Measurements from ENCODE around the gene RNFT2. TPM values are rescaled to one million over a fixed set of nuclear protein-coding genes. Genes with fewer than 3 reads are reported as not detected.
"Not testable (repeated sequence)": the region's sequence is repeated elsewhere in the genome, so short reads cannot be mapped to it uniquely, and the experiment has no call there.

RNFT2 gene
- total RNA-seq, 2 experiments from 2014 or later, result 10.7 to 11.6 TPM

DNA sequence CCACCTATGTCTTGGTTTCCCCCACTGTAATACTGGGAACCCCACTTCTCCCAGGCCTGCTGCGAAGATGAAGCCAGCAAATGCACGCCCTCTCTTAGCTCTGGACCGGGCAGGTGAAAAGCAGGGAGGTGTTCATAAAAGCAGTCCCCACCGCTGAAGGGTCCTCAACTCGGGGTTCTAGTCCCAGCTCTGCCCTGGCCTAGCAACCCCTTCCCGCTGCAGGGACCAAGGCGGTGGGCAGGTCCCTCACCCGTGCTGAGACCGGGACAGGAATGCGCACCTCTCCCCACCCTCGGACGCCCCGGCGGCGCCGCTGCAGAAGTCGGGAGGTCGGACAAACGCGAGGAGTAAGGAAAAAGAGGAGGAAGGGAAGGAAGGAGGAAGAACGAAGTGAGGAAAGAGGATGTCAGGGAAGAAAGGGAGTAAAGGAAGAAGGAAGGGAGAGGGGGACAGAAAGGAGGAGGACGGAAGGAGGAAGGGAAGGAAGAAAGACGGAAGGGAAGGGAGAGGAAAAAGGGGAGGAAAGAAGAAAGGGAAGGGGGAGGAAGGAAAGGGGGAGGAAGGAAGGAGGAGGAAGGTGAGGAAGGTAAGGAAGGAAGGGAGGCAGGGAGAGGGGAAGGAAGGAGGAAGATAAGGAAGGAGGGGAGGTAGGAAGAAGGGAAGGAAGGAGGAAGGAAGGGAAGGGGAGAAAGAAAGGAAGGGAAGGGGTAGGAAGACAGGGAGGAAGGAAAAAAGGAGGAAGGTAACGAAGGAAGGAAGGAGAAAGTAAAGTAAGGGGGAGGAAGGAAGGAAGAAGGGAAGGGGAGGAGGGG lies 947 bp upstream of the RNFT2 start:
- Mint-ChIP-seq H3K9me3 (no peaks in the 10 kb centered on the region), H3K27ac (peak overlapping the region; percentile 80), H3K4me3 (peak overlapping the region; percentile 91), H3K36me3 (ENCODE audit: low read depth) (peaks cover 18% of the 10 kb centered on the region), H3K4me1 (ENCODE audit: low read depth) (peaks cover 27% of the 10 kb centered on the region), H3K27me3 (no peaks in the 10 kb centered on the region)
- ATAC-seq, result no peak
- POLR2A ChIA-PET, result no interaction called here
- CTCF ChIA-PET, result no interaction called here
- no peak for TF ChIP-seq CTCF (IDR thresholded peaks at IDR 0.05)
- intact Hi-C loops (cut with micrococcal nuclease), result loop anchor here (5.0 to 10.0 kb wide), 3 partner anchors 80 to 398 kb away; no protein-coding TSS in a partner anchor
- no peak for DNase-seq

- no peak for DNase-seq
- intact Hi-C loops (cut with micrococcal nuclease), result loop anchor here (5.0 to 10.0 kb wide), 3 partner anchors 78 to 395 kb away; no protein-coding TSS in a partner anchor
- H3K9me3 Mint-ChIP-seq, result no peaks in the 10 kb centered on the region
- H3K36me3 Mint-ChIP-seq (ENCODE audit: low read depth), result peaks cover 11% of the 10 kb centered on the region
- no peak overlapping the region for H3K4me3 Mint-ChIP-seq
- H3K27me3 Mint-ChIP-seq, result no peaks in the 10 kb centered on the region
- POLR2A ChIA-PET, result interaction anchor here (0.6 kb wide), 1 partner anchor 253 kb away, joined by 4 read pairs; no protein-coding TSS in a partner anchor
- no peak for TF ChIP-seq CTCF (IDR thresholded peaks at IDR 0.05)
- ATAC-seq, result no peak
- CTCF ChIA-PET, result no interaction called here
- peaks cover 20% of the 10 kb centered on the region for H3K4me1 Mint-ChIP-seq (ENCODE audit: low read depth)
- H3K27ac Mint-ChIP-seq, result no peak overlapping the region
Measured at GRCh38 chr12:116739381-116739887, 1.3 kb downstream of the RNFT2 start.

- H3K27me3 Mint-ChIP-seq; intact Hi-C loops (cut with micrococcal nuclease); H3K4me3 Mint-ChIP-seq; H3K4me1 Mint-ChIP-seq (ENCODE audit: low read depth); DNase-seq; CTCF ChIA-PET; H3K36me3 Mint-ChIP-seq (ENCODE audit: low read depth); POLR2A ChIA-PET; ATAC-seq; H3K9me3 Mint-ChIP-seq; H3K27ac Mint-ChIP-seq: not testable (repeated sequence)
Measured at GRCh38 chr12:116742787-116743186, 4.7 kb downstream of the RNFT2 start.

GRCh38 chr12:116744766-116745165 lies 6.7 kb downstream of the RNFT2 start:
- H3K9me3 Mint-ChIP-seq, result no peaks in the 10 kb centered on the region
- no peak overlapping the region for H3K4me3 Mint-ChIP-seq
- intact Hi-C loops (cut with micrococcal nuclease), result no loop called here
- no peak for ATAC-seq
- no peak for TF ChIP-seq CTCF (IDR thresholded peaks at IDR 0.05)
- no peaks in the 10 kb centered on the region for H3K27me3 Mint-ChIP-seq
- H3K36me3 Mint-ChIP-seq (ENCODE audit: low read depth), result peaks cover 2% of the 10 kb centered on the region
- DNase-seq, result no peak
- H3K27ac Mint-ChIP-seq, result no peak overlapping the region
- no peaks in the 10 kb centered on the region for H3K4me1 Mint-ChIP-seq (ENCODE audit: low read depth)
- ChIA-PET CTCF (interaction anchor here (1.3 kb wide), 1 partner anchor 41 kb away, joined by 3 read pairs; no protein-coding TSS in a partner anchor), POLR2A (interaction anchor here (0.7 kb wide), 1 partner anchor 14 kb away, joined by 3 read pairs; no protein-coding TSS in a partner anchor)

DNA sequence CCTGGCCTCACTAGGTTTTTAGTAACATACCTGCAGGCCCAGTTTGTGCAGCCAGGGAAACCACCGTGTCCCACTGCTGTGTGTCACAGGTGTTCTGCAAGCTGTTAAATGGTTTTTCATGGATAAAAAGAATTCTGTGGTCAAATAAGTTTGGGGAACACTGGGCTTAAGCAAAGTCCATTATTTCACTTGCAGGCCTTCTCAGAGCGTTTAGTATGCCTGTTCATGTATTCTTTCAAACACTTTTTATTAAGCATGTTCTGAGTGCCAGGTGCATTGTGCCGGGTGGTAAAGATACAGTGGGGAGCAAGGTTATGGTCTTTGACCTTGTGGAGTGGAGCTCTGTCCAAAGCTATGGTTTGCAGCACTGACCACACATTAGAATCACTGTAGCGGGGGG lies 7.4 kb downstream of the RNFT2 start:
- no peak overlapping the region for H3K27ac Mint-ChIP-seq
- H3K27me3 Mint-ChIP-seq, result no peaks in the 10 kb centered on the region
- no peak for ATAC-seq
- ChIA-PET POLR2A (interaction anchor here (0.7 kb wide), 1 partner anchor 14 kb away, joined by 3 read pairs; no protein-coding TSS in a partner anchor), CTCF (interaction anchor here (1.3 kb wide), 1 partner anchor 42 kb away, joined by 3 read pairs; no protein-coding TSS in a partner anchor)
- H3K9me3 Mint-ChIP-seq, result no peaks in the 10 kb centered on the region
- H3K4me1 Mint-ChIP-seq (ENCODE audit: low read depth), result no peaks in the 10 kb centered on the region
- intact Hi-C loops (cut with micrococcal nuclease), result no loop called here
- TF ChIP-seq CTCF (IDR thresholded peaks at IDR 0.05), result no peak
- DNase-seq, result no peak
- H3K4me3 Mint-ChIP-seq, result no peak overlapping the region
- peaks cover 2% of the 10 kb centered on the region for H3K36me3 Mint-ChIP-seq (ENCODE audit: low read depth)
